PFSK-1 (cell line): ENCODE data around the gene S100A13.

Experiments
- FOXP2 ChIP-seq: optimal IDR thresholded peaks from 2 replicates; pipeline ENCODE3; 2011; ENCODE audit warnings: borderline replicate concordance, control low read depth, inconsistent platforms; ENCODE audit not compliant: insufficient read depth; ENCODE audit errors: extremely low read length, extremely low read depth
- POLR2AphosphoS5 ChIP-seq: IDR thresholded peaks from 2 replicates; pipeline ENCODE4 v1.6.1; 2012; ENCODE audit warnings: low read depth, mild to moderate bottlenecking, control low read depth, low read length, moderate library complexity
- REST ChIP-seq, 2 experiments: IDR thresholded peaks; 2 replicates each; pipeline versions ENCODE4 v1.6.1 to v1.8.0; 2011 to 2012; ENCODE audit warnings: low read depth in 2 of 2, low read length in 2 of 2, control low read depth in 1 of 2, inconsistent platforms in 1 of 2, mild to moderate bottlenecking in 1 of 2, moderate library complexity in 1 of 2; ENCODE audit not compliant: insufficient read depth in 1 of 2
- SIN3A ChIP-seq: IDR thresholded peaks from 2 replicates; pipeline ENCODE4 v1.6.1; 2012; ENCODE audit warnings: mild to moderate bottlenecking, low read length, moderate library complexity, borderline replicate concordance; ENCODE audit not compliant: insufficient read depth
- TAF1 ChIP-seq: IDR thresholded peaks from 2 replicates; pipeline ENCODE4 v1.6.1; 2012; ENCODE audit warnings: low read length, control low read depth, borderline replicate concordance; ENCODE audit not compliant: insufficient read depth

The S100A13 gene

DNA sequence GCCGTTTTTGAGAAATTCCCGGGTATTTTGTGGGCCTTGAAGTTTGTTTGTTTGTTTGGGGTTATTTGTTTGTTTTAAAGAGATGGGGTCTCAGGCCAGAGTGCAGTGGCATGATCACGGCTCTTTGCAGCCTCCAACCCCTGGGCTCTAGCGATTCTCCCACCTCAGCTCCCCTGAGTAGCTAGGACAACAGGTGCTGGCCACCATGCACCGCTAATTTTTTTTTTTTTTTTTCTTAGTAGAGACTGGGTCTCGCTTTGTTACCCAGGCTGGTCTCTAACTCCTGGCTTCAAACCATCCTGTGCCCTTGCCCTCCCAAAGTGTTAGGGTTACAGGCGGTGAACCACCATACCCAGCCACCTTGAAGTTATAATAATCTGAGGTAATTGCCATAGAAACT lies 8.6 kb upstream of the S100A13 start:
- TF ChIP-seq TAF1 (no peak), FOXP2 (no peak), POLR2AphosphoS5 (no peak), REST (IDR thresholded peaks at IDR 0.05; ENCODE audit: insufficient read depth in 1 of 2, low read depth in 2 of 2, low read length in 2 of 2) (no peak), SIN3A (no peak)

DNA sequence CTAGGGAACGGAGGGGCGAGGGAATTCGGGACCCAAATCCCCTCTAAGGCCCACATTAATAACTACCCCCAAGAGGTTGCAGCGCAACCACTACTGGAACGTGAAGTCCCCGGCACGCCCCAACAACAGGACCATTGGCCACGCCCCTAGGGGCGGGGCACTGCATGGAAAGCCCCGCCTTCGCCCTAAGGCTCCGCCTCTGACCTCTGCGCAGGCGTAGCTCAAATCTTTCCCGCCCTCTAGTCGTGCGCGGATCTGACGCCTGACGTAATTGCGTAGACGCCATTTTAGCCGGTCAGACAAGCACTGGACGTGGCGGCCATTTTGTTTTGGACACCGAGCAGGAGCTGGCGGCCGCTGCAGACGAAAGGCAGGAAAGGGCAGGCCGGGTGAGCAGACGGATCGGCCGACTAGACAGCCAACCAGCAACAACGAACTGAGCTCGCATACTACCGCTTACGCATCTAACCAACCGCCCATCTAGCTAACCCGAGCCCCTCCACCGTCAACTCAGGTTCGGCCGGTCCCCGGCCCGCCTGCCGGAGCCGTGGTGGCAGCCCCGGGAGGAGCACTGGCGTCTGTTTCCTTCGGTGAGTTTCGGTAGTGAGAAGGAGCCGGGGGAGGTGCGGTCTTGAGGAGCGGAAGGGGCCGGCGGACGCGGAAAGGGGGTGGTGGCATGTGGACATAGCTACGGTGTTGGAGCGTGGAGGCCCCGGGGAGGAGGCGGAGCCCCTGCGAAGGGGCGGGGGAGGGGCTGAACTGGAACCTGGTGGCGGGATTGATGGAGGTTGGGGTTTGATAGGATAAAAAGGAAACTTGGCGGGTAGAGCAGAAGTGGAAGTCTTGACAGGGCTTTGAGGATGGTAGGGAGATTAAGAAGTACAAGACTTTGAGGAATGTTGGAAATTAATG lies 6.7 kb upstream of the S100A13 start, which contains the start of gene CHTOP:
TSS of gene CHTOP (plus strand) at position 313 of the 912 bp plus-strand sequence. CDS start 2,523 bp downstream, outside the sequence.
- TF ChIP-seq FOXP2 (no peak), TAF1 (peak; percentile 90), POLR2AphosphoS5 (peak; percentile 96), SIN3A (peak; percentile 91; the same call in 1 of the 2 replicates), REST (IDR thresholded peaks at IDR 0.05; ENCODE audit: insufficient read depth in 1 of 2, low read depth in 2 of 2, low read length in 2 of 2) (0 out of 4 replicates have a peak, but pooled peaks of 1 of the 2 experiments have one; percentile 7)

DNA sequence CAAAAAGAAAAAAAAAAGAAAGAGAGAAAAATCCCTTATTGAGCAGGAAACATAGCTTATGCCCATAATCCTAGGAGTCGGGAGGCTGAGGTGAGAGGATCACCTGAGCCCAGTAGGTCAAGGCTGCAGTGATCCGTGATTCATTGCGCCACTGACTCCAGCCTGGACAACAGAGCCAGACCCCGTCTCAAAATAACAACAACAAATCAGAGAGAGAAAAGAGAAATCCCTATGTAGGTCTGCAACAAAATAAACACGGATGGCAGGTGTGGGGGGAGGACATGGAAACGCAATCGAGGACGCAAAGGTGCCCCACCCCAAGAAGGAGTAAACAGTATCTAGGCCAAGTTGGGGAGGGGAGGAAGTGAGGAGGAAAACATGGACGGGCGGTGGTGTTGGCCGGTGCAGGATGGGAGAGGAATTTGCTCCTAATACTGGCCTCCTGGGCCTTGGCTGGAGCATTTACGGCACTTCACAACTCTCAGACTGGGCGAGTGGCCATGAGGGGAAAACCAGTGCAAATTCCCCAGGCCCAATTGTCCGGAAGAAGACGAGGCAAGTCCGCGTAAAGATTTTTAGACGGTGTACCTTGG lies 6.0 kb upstream of the S100A13 start:
- TF ChIP-seq TAF1 (no peak), REST (IDR thresholded peaks at IDR 0.05; ENCODE audit: insufficient read depth in 1 of 2, low read depth in 2 of 2, low read length in 2 of 2) (no peak), SIN3A (no peak), POLR2AphosphoS5 (no peak), FOXP2 (no peak)

DNA sequence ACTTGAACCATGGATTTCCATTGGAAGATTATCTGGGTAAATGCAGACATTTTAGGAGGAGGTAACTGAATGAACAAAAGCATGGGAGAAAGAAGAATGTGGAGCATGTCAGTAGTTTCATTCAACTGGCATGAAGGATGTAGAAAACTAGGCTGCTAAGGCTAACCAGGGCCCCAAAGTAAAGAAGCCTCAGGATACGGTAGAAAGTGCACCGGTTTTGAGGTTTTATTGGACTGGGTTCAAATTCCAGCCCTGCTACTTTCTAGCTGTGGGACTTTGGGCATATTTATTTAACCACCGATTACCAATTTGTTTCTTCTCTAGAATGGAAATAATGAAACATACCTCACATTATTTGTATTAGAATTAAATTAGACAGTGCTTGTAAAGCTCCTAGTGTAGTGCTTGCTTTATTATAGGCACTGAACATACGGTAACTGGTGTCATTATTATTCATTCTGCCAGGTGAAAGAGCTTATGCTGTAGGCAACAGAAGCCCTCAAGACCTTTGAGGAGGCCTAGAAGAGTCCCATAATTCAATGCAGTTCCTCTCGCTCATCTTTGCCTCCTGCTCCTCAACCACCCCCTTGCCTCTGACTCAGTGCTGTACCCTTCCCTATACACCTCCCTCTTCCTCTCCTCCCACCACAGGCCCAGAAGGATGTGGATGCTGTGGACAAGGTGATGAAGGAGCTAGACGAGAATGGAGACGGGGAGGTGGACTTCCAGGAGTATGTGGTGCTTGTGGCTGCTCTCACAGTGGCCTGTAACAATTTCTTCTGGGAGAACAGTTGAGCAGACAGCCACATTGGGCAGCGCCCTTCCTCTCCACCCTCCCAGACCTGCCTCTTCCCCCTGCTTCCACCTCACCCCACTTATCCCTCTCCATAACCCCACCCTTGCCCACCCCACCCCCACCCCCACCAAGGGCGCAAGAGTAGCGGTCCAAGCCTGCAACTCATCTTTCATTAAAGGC lies 4.0 kb upstream of the S100A13 start:
- TF ChIP-seq FOXP2, result no peak
- TF ChIP-seq TAF1, result no peak
- no peak for TF ChIP-seq REST (IDR thresholded peaks at IDR 0.05; ENCODE audit: insufficient read depth in 1 of 2, low read depth in 2 of 2, low read length in 2 of 2)
- no peak for TF ChIP-seq POLR2AphosphoS5
- TF ChIP-seq SIN3A, result no peak
